Neural crest cell (in vitro differentiated cells): ENCODE results near the gene JOSD1. TPM values are rescaled to one million over a fixed set of nuclear protein-coding genes. Genes with fewer than 3 reads are reported as not detected.

Source experiments
- DNase-seq: peaks from one replicate; pipeline ENCODE4 v3.0.0; 2021; ENCODE audit warnings: low read depth, mixed read lengths, low spot score
- H3K27ac Mint-ChIP-seq: one replicate; pipeline ENCODE4 v1.8.0; 2021; ENCODE audit warnings: mild to moderate bottlenecking, mixed read lengths; ENCODE audit not compliant: unreplicated experiment
- H3K27me3 Mint-ChIP-seq: 2 replicates; pipeline ENCODE4 v1.8.0; 2021; ENCODE audit warnings: low read depth, mild to moderate bottlenecking, mixed read lengths
- H3K36me3 Mint-ChIP-seq: 2 replicates; pipeline ENCODE4 v1.8.0; 2021; ENCODE audit warnings: low read depth, mild to moderate bottlenecking, mixed read lengths
- H3K4me1 Mint-ChIP-seq: 2 replicates; pipeline ENCODE4 v1.8.0; 2021; ENCODE audit warnings: mixed read lengths
- H3K4me3 Mint-ChIP-seq: one replicate; pipeline ENCODE4 v1.8.0; 2021; ENCODE audit warnings: mild to moderate bottlenecking, mixed read lengths
- H3K9me3 Mint-ChIP-seq: 2 replicates; pipeline ENCODE4 v1.8.0; 2021; ENCODE audit warnings: mixed read lengths
- CTCF ChIP-seq: fragments of 200-600 bp; sonication (generic); conservative IDR thresholded peaks from 2 replicates; pipeline ENCODE4 v1.5.0; 2021; ENCODE audit warnings: antibody characterized with exemption, mild to moderate bottlenecking
- total RNA-seq: library from RNA; stranded (reverse); gene quantifications from 2 replicates; pipeline ENCODE4 v1.2.1, GENCODE V29; 2021

The JOSD1 gene
- total RNA-seq, 1 donor from 2014 or later, result 51.8 TPM

GRCh38 chr22:38699143-38699542, 1.6 kb downstream of the JOSD1 start:
- Mint-ChIP-seq H3K4me3 (peak overlapping the region; percentile 94), H3K27me3 (peaks cover 2% of the 10 kb centered on the region), H3K9me3 (no peaks in the 10 kb centered on the region), H3K27ac (peak overlapping the region; percentile 12), H3K4me1 (peaks cover 50% of the 10 kb centered on the region), H3K36me3 (peaks cover 2% of the 10 kb centered on the region)
- no peak for TF ChIP-seq CTCF
- no peak for DNase-seq

- H3K4me3 Mint-ChIP-seq, result peak overlapping the region; percentile 94
- H3K9me3 Mint-ChIP-seq, result no peaks in the 10 kb centered on the region
- H3K36me3 Mint-ChIP-seq, result peaks cover 2% of the 10 kb centered on the region
- no peak for TF ChIP-seq CTCF
- H3K27me3 Mint-ChIP-seq, result peaks cover 2% of the 10 kb centered on the region
- no peak for DNase-seq
- peak overlapping the region; percentile 12 for H3K27ac Mint-ChIP-seq
- H3K4me1 Mint-ChIP-seq, result peaks cover 46% of the 10 kb centered on the region
Measured at GRCh38 chr22:38698407-38699094, 2.2 kb downstream of the JOSD1 start.

GRCh38 chr22:38697425-38698089, 3.2 kb downstream of the JOSD1 start:
- TF ChIP-seq CTCF, result no peak
- H3K27ac Mint-ChIP-seq, result no peak overlapping the region
- no peak for DNase-seq
- peaks cover 2% of the 10 kb centered on the region for H3K27me3 Mint-ChIP-seq
- H3K4me1 Mint-ChIP-seq, result peaks cover 46% of the 10 kb centered on the region
- peaks cover 2% of the 10 kb centered on the region for H3K36me3 Mint-ChIP-seq
- H3K9me3 Mint-ChIP-seq, result no peaks in the 10 kb centered on the region
- H3K4me3 Mint-ChIP-seq, result peak overlapping the region; percentile 94

- Mint-ChIP-seq H3K4me3 (peak overlapping the region; percentile 94), H3K9me3 (no peaks in the 10 kb centered on the region), H3K4me1 (peaks cover 50% of the 10 kb centered on the region), H3K27me3 (peaks cover 2% of the 10 kb centered on the region), H3K36me3 (peaks cover 2% of the 10 kb centered on the region), H3K27ac (peak overlapping the region; percentile 3)
- no peak for DNase-seq
- TF ChIP-seq CTCF, result no peak
Measured at GRCh38 chr22:38696606-38697424, 3.9 kb downstream of the JOSD1 start.

- peaks cover 2% of the 10 kb centered on the region for H3K36me3 Mint-ChIP-seq
- H3K27ac Mint-ChIP-seq, result no peak overlapping the region
- DNase-seq, result no peak
- no peak for TF ChIP-seq CTCF
- no peaks in the 10 kb centered on the region for H3K9me3 Mint-ChIP-seq
- H3K27me3 Mint-ChIP-seq, result no peaks in the 10 kb centered on the region
- H3K4me1 Mint-ChIP-seq, result peaks cover 46% of the 10 kb centered on the region
- H3K4me3 Mint-ChIP-seq, result no peak overlapping the region
Measured at GRCh38 chr22:38694940-38695339, 5.8 kb downstream of the JOSD1 start.
